Hepatocyte (in vitro differentiated cells): ENCODE measurements around the gene UTP11. TPM values are rescaled to one million over a fixed set of nuclear protein-coding genes. Genes with fewer than 3 reads are reported as not detected.
A peak's percentile ranks its signal among the peaks of the same experiment; 100 is the strongest.

Source experiments
- DNase-seq: peaks from one replicate; pipeline ENCODE4 v3.0.0-alpha.2; 2016; ENCODE audit warnings: low spot score
- H2AFZ ChIP-seq: fragments of 200-600 bp; sonication (generic); 2 replicates; pipeline ENCODE4 v1.6.0; 2016; ENCODE audit warnings: antibody characterized with exemption, mild to moderate bottlenecking
- H3K27ac ChIP-seq: fragments of 200-600 bp; sonication (generic); 2 replicates; pipeline ENCODE4 v1.5.1; 2016; ENCODE audit warnings: mild to moderate bottlenecking
- H3K27me3 ChIP-seq: fragments of 200-600 bp; sonication (generic); 2 replicates; pipeline ENCODE4 v1.6.1; 2016
- H3K36me3 ChIP-seq: fragments of 200-600 bp; sonication (generic); replicated peaks from 2 replicates; pipeline ENCODE4 v1.5.1; 2016; ENCODE audit warnings: low read depth; ENCODE audit not compliant: insufficient read depth
- H3K4me1 ChIP-seq: fragments of 200-600 bp; sonication (generic); 2 replicates; pipeline ENCODE4 v1.5.1; 2016; ENCODE audit warnings: mild to moderate bottlenecking, moderate library complexity; ENCODE audit not compliant: insufficient read depth
- H3K4me2 ChIP-seq: fragments of 200-600 bp; sonication (generic); 2 replicates; pipeline ENCODE4 v1.6.0; 2016
- H3K4me3 ChIP-seq: fragments of 200-600 bp; sonication (generic); 2 replicates; pipeline ENCODE4 v1.5.1; 2016; ENCODE audit warnings: mild to moderate bottlenecking
- H3K79me2 ChIP-seq: fragments of 200-600 bp; sonication (generic); 2 replicates; pipeline ENCODE4 v1.6.0; 2017; ENCODE audit warnings: mild to moderate bottlenecking
- H3K9me2 ChIP-seq: fragments of 200-600 bp; sonication (generic); replicated peaks from 2 replicates; pipeline ENCODE4 v1.6.0; 2017; ENCODE audit warnings: mild to moderate bottlenecking; ENCODE audit not compliant: insufficient read depth
- H3K9me3 ChIP-seq: fragments of 200-600 bp; sonication (generic); 2 replicates; pipeline ENCODE4 v1.5.1; 2016; ENCODE audit warnings: low read depth, mild to moderate bottlenecking
- H4K20me1 ChIP-seq: fragments of 200-600 bp; sonication (generic); 2 replicates; pipeline ENCODE4 v1.6.0; 2016; ENCODE audit warnings: mild to moderate bottlenecking; ENCODE audit not compliant: insufficient read depth, poor library complexity, severe bottlenecking
- EZH2 ChIP-seq: fragments of 200-600 bp; sonication (generic); IDR thresholded peaks from 2 replicates; pipeline ENCODE4 v1.6.1; 2016; ENCODE audit warnings: antibody characterized with exemption, mild to moderate bottlenecking, borderline replicate concordance
- EZH2phosphoT487 ChIP-seq: fragments of 200-600 bp; sonication (generic); IDR thresholded peaks from one replicate; pipeline ENCODE4 v1.6.1; 2018; ENCODE audit warnings: antibody characterized with exemption, mild to moderate bottlenecking, low read depth, moderate library complexity; ENCODE audit not compliant: unreplicated experiment, severe bottlenecking
- WGBS: methylation state at CpG from one replicate; pipeline ENCODE4 v1.1.6; 2016; ENCODE audit warnings: low lambda C conversion rate; ENCODE audit errors: missing lambda C conversion rate; 5-methylcytosine and 5-hydroxymethylcytosine counted together
- polyA plus RNA-seq: library from polyadenylated mRNA; unstranded; fragments of >200 nt; fragmentation: Nextera tagmentation; extraction: Ambion mirVana; gene quantifications from 2 replicates; pipeline ENCODE4 v1.2.1, GENCODE V29; 2016
- total RNA-seq: library from RNA; depleted of rRNA; stranded (reverse); fragments of >200 nt; gene quantifications from 2 replicates; pipeline ENCODE4 v1.2.3, GENCODE V29; 2014
- TF ChIP-seq, protein P1 (sequence below): fragments of 200-600 bp; sonication (generic); IDR thresholded peaks from 2 replicates; pipeline ENCODE4 v1.5.1; 2016; ENCODE audit warnings: antibody characterized with exemption, mild to moderate bottlenecking; ENCODE audit not compliant: poor library complexity

The UTP11 gene
- total and polyA plus RNA-seq, 2 experiments from 2014 or later = 36.2 to 39.2 TPM

DNA sequence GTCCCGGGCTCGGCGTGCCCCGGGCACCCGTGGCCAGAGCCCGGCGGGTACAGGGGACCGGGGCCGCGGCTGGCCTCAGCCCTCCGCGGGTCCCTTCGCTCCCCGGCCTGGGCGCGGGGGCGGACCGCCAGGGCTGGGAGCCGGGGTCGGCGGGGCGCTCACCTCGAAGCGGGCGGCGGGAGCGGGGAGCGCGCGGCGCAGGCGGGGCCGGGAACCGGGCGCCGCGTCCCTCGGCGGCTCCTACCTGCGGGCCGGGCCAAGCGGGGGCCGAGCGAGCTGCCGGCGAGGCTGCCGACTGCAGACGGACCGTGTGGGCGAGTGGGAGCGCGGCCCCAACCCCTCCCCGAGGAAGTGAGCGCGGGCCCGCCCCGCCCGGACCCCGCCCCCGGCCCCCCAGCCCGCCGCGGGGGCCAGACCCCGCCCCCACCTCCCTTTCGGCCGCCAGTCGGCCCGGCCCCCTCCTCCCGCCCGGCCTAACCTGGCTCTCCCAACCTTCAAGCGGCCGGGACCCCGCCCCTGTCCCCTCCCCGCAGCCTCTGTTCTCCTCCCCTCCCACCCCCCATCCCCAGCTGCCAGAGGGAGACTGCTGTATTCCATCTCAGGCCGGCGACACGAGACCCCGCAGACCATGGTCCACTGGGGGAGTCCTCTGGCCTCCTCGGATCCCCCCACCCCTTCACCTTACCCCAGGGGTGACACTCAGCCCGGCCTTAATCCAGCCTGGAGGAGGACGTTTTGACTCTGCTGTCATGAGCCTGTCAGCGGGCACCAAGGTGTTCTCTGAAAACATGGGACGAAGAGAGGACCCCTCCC, 7.1 kb upstream of the UTP11 start, which contains the start of gene FHL3:
FHL3 (minus strand) TSS at position 320 of the 813 bp plus-strand sequence. CDS start 6,102 bp downstream, outside the sequence.
- H3K9me3 ChIP-seq = no peaks in the 10 kb centered on the region
- WGBS = 7% methylated on average over 20 of the region's 83 CpGs
- H3K27ac ChIP-seq = peak within 1 kb of the TSS; percentile 74
- H3K27me3 ChIP-seq = no peaks in the 10 kb centered on the region
- DNase-seq = peak; percentile 82
- peak within 1 kb of the TSS; percentile 80 for H2AFZ ChIP-seq
- peaks cover 39% of the 10 kb centered on the region for H3K79me2 ChIP-seq
- TF ChIP-seq EZH2phosphoT487 = no peak
- TF ChIP-seq, protein P1, sequence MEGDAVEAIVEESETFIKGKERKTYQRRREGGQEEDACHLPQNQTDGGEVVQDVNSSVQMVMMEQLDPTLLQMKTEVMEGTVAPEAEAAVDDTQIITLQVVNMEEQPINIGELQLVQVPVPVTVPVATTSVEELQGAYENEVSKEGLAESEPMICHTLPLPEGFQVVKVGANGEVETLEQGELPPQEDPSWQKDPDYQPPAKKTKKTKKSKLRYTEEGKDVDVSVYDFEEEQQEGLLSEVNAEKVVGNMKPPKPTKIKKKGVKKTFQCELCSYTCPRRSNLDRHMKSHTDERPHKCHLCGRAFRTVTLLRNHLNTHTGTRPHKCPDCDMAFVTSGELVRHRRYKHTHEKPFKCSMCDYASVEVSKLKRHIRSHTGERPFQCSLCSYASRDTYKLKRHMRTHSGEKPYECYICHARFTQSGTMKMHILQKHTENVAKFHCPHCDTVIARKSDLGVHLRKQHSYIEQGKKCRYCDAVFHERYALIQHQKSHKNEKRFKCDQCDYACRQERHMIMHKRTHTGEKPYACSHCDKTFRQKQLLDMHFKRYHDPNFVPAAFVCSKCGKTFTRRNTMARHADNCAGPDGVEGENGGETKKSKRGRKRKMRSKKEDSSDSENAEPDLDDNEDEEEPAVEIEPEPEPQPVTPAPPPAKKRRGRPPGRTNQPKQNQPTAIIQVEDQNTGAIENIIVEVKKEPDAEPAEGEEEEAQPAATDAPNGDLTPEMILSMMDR = no peak
- TF ChIP-seq EZH2 = no peak
- H3K4me3 ChIP-seq = peak within 1 kb of the TSS; percentile 85
- no peaks in the 10 kb centered on the region for H4K20me1 ChIP-seq
- H3K9me2 ChIP-seq = no peaks in the 10 kb centered on the region
- H3K36me3 ChIP-seq = no peaks in the 10 kb centered on the region
- peak within 1 kb of the TSS; percentile 99 for H3K4me2 ChIP-seq
- H3K4me1 ChIP-seq = peaks cover 30% of the 10 kb centered on the region

DNA sequence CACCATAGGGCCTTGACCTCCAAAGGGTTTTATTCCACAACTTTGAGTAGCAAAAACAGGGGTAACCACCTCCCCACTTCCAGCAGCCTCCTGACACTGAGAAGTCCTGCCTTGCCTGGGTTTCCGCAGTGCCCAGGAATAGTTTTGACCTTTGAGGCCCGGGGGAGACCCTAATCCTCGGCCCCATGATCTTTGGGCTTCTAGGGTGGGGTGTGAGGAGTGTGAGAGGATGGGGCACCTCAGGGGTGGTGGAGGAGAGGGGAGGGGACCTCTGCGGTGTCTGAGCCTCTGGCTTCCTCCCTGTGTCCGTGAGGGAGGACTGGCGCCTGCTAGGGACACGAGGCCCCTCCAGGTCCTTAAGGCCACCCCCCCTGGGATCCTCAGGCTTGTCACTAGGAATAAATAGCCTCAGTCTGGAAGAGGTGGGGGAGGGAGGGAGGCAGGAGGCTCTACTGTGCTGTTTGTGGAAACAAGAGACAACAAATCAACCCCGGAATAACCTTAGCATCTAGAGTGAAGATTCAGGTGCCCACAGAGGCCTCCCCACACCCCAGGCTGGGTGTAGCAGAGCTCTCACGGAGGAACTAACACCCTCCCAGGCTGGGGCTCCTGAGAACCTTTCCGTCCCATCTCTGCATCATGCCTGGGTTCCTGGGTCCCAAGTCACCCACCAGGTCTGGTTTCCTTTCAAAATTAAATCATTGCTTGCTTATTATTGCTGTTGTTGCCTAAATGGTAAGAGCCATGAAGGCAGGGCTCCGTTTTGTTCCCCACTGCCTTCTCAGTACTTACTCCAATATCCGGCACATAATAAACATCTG, 6.3 kb upstream of the UTP11 start:
- Histone ChIP-seq H3K27ac (peak overlapping the region; percentile 72), H3K9me3 (no peaks in the 10 kb centered on the region), H3K27me3 (no peaks in the 10 kb centered on the region), H3K9me2 (no peaks in the 10 kb centered on the region), H3K79me2 (peaks cover 38% of the 10 kb centered on the region), H3K4me1 (peaks cover 22% of the 10 kb centered on the region), H3K36me3 (no peaks in the 10 kb centered on the region), H3K4me2 (peak overlapping the region; percentile 99), H4K20me1 (no peaks in the 10 kb centered on the region), H2AFZ (peak overlapping the region; percentile 80), H3K4me3 (peak overlapping the region; percentile 85)
- WGBS = 71% methylated on average over 12 of the region's 12 CpGs
- DNase-seq = no peak
- TF ChIP-seq, protein P1 = no peak
- TF ChIP-seq EZH2phosphoT487 (no peak), EZH2 (no peak)

DNA sequence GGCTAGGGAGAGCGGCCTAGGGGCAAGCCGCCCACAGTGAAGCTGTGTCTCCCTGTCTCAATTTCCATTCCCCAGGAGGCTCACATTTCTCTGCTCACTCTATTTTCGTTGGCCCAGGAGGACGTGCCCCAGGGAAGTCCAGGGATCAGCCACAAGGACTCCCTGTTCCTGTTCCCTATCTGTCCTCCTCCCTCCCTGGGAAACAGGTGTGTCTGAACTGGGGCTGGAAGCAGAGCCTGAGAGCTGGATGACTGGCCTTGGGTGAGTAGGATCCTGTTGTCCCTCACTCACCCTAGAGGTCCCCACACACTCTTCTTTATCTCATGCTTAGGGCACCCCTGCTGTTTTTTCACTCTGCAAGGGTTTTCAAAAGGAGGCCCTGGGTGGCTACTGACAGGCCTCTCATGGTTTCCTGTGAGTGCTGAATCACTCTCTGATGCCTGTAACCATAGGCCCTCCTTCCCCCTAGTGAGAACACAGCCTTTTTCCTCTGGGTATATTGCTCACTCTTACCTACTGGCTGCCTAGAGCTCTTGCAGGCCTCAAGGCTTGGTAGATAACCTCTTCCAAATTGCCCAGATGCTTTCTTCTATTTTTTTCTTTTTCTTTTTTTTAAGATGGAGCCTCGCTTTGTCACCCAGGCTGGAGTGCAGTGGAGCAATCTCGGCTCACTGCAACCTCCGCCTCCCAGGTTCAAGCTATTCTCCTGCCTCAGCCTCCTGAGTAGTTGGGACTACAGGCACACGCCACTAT, 3.3 kb upstream of the UTP11 start:
- H3K9me3 ChIP-seq = no peaks in the 10 kb centered on the region
- H4K20me1 ChIP-seq = no peaks in the 10 kb centered on the region
- no peak overlapping the region for H3K4me3 ChIP-seq
- no peaks in the 10 kb centered on the region for H3K36me3 ChIP-seq
- H3K9me2 ChIP-seq = no peaks in the 10 kb centered on the region
- 74% methylated on average over 8 of the region's 8 CpGs for WGBS
- no peak overlapping the region for H2AFZ ChIP-seq
- TF ChIP-seq EZH2phosphoT487 (no peak), EZH2 (no peak)
- TF ChIP-seq, protein P1 = no peak
- H3K27ac ChIP-seq = peak overlapping the region; percentile 46
- peaks cover 20% of the 10 kb centered on the region for H3K4me1 ChIP-seq
- H3K27me3 ChIP-seq = no peaks in the 10 kb centered on the region
- no peak overlapping the region for H3K4me2 ChIP-seq
- DNase-seq = peak; percentile 34
- H3K79me2 ChIP-seq = peaks cover 20% of the 10 kb centered on the region
